ENCODE data around the gene SPIRE1. TPM values are rescaled to one million over a fixed set of nuclear protein-coding genes. Genes with fewer than 3 reads are reported as not detected.

SPIRE1 gene
- total RNA-seq, 1 experiment from 2014 or later = 26.1 TPM

DNA sequence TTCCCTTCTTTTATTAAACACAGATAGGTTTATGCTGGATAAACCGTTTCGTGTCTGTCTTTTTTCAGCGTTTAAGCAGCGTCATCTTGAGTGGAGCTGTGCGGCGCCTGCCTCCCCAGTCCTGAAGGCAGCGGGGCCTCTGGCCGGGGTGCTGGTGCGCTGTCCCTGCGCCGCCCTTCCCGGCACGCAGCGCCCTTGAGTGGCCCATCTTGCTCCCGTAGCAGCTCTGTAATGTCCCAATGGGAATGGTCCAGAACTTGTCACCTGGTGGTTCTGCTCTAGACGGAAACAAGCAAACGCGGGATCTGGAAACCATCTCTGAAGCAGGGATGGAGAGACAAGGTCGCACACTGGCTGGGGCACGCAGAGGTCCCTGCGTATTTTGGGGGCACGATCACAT is 225.7 kb downstream of the SPIRE1 start:
- Histone ChIP-seq H3K4me1 (replicated peaks; ENCODE audit: insufficient read depth) (no peaks in the 10 kb centered on the region), H3K4me3 (no peak overlapping the region), H3K27ac (no peak overlapping the region), H4K20me1 (ENCODE audit: insufficient read depth) (no peaks in the 10 kb centered on the region), H3K79me2 (ENCODE audit: low read depth) (no peaks in the 10 kb centered on the region), H3F3A (ENCODE audit: insufficient read depth, low read depth) (peaks cover 4% of the 10 kb centered on the region; the same call in 1 of the 2 replicates), H3K4me2 (no peak overlapping the region), H3K9me3 (ENCODE audit: insufficient read depth, low read depth) (no peaks in the 10 kb centered on the region), H3K27me3 (ENCODE audit: insufficient read depth, low read depth) (no peaks in the 10 kb centered on the region), H3K9me2 (ENCODE audit: insufficient read depth) (no peaks in the 10 kb centered on the region), H2AFZ (no peak overlapping the region), H3K36me3 (ENCODE audit: low read depth) (no peaks in the 10 kb centered on the region)
- CTCF ChIA-PET = no interaction called here
- TF ChIP-seq EZH2 (IDR thresholded peaks at IDR 0.05; ENCODE audit: low read depth) (no peak), CTCF (conservative IDR thresholded peaks at IDR 0.05) (no peak)
- intact Hi-C loops (cut with micrococcal nuclease; ENCODE audit: unreplicated experiment) = no loop called here
- BruUV-seq (replicated peaks) = no TSS peak
- no peak for DNase-seq
- POLR2A ChIA-PET (ENCODE audit: unreplicated experiment) = no interaction called here

DNA sequence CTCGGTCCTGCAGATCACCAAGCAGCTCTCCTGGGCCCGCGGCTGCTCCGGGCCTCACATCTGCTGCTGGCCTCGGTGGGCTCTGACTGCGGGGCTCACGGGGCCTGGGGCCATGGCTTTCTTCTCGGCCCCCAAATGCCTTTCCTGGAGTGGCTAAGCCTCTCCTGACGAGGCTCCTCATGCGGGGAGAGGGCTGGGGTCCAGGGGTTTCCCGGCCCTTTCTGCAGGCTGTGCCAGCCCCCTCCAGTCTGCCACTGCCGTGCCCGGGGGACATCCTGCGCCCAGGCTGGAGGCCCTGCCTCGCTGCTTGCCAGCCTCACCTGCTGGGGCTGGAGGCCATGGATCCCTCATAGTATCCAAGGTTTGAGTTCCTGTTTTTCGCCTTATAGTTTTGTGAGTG is 226.3 kb downstream of the SPIRE1 start:
- no peak overlapping the region for H3K4me3 ChIP-seq
- ChIA-PET CTCF (no interaction called here), POLR2A (ENCODE audit: unreplicated experiment) (no interaction called here)
- no peaks in the 10 kb centered on the region for H3K9me3 ChIP-seq (ENCODE audit: insufficient read depth, low read depth)
- H3F3A ChIP-seq (ENCODE audit: insufficient read depth, low read depth) = peaks cover 4% of the 10 kb centered on the region; the same call in 1 of the 2 replicates
- no peak for DNase-seq
- H3K27me3 ChIP-seq (ENCODE audit: insufficient read depth, low read depth) = no peaks in the 10 kb centered on the region
- no peak for TF ChIP-seq CTCF (conservative IDR thresholded peaks at IDR 0.05)
- TF ChIP-seq EZH2 (IDR thresholded peaks at IDR 0.05; ENCODE audit: low read depth) = no peak
- H4K20me1 ChIP-seq (ENCODE audit: insufficient read depth) = no peaks in the 10 kb centered on the region
- BruUV-seq (replicated peaks) = no TSS peak
- no peak overlapping the region for H3K27ac ChIP-seq
- intact Hi-C loops (cut with micrococcal nuclease; ENCODE audit: unreplicated experiment) = no loop called here
- H3K79me2 ChIP-seq (ENCODE audit: low read depth) = no peaks in the 10 kb centered on the region
- no peak overlapping the region for H3K4me2 ChIP-seq
- no peak overlapping the region for H2AFZ ChIP-seq
- H3K36me3 ChIP-seq (ENCODE audit: low read depth) = no peaks in the 10 kb centered on the region
- H3K4me1 ChIP-seq (replicated peaks; ENCODE audit: insufficient read depth) = no peaks in the 10 kb centered on the region
- no peaks in the 10 kb centered on the region for H3K9me2 ChIP-seq (ENCODE audit: insufficient read depth)

DNA sequence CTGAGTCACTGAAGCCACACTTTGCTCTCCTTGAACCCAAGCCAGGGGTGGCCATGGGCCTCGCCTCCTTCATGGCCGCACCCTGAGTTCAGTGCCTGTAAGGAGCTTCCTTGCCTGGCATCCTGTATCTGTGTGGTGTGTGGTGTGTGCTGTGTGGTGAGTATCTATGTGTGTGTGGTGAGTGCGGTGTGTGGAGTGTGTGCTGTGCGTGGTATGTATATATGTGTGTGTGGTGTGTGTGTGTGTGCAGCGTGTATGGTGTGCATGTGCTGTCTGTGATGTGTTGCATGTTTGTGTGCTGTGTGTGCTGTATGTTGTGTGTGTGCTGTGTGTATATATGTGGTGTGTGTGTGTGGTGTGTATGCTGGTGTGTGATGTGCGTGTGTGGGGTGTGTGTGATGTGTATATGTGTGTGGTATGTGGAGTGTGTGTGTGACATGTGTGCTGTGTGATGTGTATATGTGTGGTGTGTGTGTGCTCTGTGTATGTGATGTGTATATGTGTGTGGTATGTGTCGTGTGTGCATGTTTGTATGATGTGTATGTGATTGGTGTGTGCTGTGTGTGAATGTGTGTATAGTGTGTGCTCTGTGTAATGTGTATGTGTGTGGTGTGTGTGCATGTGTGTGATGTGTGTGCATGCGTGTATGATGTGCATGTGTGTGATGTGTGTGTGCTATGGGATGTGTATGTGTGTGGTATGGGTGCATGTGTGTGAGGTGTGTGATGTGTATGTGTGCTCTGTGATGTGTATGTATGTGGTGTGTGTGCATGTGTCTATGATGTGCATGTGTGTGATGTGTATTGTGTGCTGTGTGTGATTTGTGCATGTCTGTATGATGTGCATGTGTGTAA is 227.5 kb downstream of the SPIRE1 start:
- Histone ChIP-seq H4K20me1 (ENCODE audit: insufficient read depth) (no peaks in the 10 kb centered on the region), H3K79me2 (ENCODE audit: low read depth) (no peaks in the 10 kb centered on the region), H3K4me1 (replicated peaks; ENCODE audit: insufficient read depth) (no peaks in the 10 kb centered on the region), H3K4me3 (no peak overlapping the region), H2AFZ (no peak overlapping the region), H3K4me2 (no peak overlapping the region), H3K27me3 (ENCODE audit: insufficient read depth, low read depth) (no peaks in the 10 kb centered on the region), H3F3A (ENCODE audit: insufficient read depth, low read depth) (peaks cover 4% of the 10 kb centered on the region; the same call in 1 of the 2 replicates), H3K9me2 (ENCODE audit: insufficient read depth) (no peaks in the 10 kb centered on the region), H3K36me3 (ENCODE audit: low read depth) (no peaks in the 10 kb centered on the region), H3K27ac (no peak overlapping the region), H3K9me3 (ENCODE audit: insufficient read depth, low read depth) (no peaks in the 10 kb centered on the region)
- TF ChIP-seq EZH2 (IDR thresholded peaks at IDR 0.05; ENCODE audit: low read depth) (no peak), CTCF (conservative IDR thresholded peaks at IDR 0.05) (no peak)
- no peak for DNase-seq
- intact Hi-C loops (cut with micrococcal nuclease; ENCODE audit: unreplicated experiment) = no loop called here
- no TSS peak for BruUV-seq (replicated peaks)
- ChIA-PET CTCF (no interaction called here), POLR2A (ENCODE audit: unreplicated experiment) (no interaction called here)

Measured in PC-9 (cell line).